Limb (tissue), 2 donors: ENCODE data around the gene ATP8A1.
"Not testable (repeated sequence)": the region's sequence is repeated elsewhere in the genome, so short reads cannot be mapped to it uniquely, and the experiment has no call there.

Experiments
- DNase-seq, 2 donors: peaks; one replicate each; pipeline ENCODE4 v3.0.0-alpha.2; 2016; ENCODE audit errors: extremely low spot score in 2 of 2

Gene ATP8A1

DNA sequence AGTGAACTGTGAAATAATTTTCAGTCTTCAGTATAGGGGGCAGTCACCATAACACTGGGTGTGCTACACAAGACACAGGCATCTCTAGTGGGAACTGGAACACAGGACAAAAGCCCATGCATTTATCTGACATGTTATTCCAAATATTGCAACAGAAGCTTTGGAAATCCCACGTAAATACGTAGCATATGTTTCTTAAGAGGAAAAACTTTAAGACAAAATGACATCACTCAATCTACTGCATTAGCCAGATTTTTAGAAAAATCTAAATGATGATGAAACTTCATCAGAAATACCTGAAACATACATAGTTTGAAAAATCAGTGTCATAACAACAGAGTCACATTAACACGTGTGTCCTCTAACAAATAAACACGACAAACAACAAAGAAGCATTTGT lies 245.1 kb downstream of the ATP8A1 start:
- no peak for DNase-seq

DNA sequence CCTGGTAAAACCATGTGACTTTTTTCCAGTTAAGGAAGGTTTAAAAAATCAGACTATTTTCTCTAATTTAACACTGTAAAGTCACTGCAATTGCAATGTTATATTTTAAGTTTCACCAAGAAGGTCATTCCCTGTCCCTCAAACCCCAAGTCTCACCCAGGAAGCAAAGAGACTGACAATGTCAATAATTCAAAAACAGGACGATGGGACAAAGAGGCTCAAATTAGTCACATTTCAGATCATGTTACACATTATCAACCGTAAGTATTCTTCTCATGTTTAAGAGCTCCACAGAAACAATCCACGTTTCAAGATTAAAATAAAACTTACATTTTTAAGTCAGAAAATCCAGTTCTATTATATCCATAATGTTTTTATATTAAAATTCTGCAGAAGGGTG lies 246.5 kb downstream of the ATP8A1 start:
- DNase-seq, result no peak

DNA sequence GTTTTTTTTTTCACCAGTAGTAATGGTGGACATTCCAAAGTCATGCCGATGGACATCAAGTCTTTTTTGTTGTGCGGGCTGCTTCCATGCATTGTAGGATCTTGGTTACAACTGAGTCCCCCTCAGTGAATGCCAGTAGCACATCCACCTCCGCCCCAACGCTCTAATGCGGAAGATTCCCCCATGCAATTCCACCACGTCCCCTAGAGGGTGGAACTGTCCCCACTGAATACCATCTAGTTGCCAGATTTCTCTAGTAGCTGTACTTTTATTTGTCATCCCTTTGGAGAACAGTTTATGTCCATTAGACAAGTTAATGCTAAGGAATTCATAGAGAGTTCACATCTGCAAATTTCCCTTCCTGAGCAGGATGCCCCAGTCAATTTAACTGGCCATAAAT lies 252.9 kb downstream of the ATP8A1 start:
- DNase-seq, result no peak

DNA sequence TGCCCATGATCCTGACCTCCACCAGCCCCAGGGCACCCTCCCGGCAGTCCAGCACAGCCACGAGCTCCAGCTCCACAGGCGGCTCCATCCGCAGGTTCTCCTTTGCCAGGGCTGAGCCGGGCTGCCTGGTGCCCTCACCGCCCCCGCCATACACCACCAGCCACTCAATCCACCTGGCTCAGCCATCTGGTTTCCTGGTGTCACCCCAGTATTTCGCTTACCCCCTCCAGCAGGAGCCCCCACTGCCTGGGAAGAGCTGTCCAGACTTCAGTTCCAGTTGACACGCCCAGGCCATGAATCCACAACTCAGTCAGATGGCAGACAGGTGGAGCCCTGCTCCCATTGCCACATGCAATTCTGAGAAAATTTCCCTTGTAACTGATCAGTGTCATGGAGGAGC lies 255.7 kb downstream of the ATP8A1 start:
- DNase-seq, result no peak

DNA sequence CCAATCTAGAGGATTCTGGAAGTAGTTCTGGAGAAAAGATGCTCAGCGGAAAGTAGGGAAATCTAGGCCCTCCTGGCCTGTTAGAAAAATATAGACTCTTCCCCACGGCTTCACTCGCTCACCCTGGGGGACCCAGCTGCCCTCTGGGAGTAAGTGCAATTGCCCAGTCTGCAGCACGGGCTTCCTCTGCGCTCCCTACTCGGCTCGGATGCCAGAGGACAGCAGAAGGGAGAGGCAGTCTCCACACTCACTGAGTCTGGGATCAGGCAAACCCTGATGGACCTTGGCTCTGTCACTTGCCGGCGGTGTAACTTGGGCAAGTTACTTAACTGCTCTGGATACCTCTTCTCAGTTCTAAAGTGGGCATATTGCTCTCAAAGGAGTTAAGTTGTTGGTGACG lies 257.5 kb downstream of the ATP8A1 start:
- no peak for DNase-seq

DNA sequence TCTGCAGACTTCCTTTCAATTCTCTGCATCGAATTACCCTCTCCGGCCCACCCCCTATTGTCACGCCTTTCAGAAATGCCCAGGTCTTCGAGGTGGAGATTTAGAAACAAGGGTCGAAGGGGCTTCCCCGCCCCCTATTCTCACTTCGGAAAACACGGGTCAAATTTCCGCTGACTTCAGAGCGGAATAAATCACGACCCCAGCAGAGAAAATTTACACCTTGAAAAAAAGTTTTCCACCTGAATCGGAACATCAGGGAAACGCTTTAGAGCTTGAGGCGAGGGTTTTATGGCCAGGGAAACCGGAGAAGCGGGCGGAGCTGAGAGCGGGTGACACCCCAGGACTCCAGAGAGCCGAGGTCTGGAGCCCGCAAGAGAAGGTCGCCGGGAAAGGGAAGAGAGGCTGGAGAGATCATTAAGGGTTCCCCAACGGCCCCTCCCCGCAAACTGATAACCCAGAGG lies 258.0 kb downstream of the ATP8A1 start:
- DNase-seq, result no peak

DNA sequence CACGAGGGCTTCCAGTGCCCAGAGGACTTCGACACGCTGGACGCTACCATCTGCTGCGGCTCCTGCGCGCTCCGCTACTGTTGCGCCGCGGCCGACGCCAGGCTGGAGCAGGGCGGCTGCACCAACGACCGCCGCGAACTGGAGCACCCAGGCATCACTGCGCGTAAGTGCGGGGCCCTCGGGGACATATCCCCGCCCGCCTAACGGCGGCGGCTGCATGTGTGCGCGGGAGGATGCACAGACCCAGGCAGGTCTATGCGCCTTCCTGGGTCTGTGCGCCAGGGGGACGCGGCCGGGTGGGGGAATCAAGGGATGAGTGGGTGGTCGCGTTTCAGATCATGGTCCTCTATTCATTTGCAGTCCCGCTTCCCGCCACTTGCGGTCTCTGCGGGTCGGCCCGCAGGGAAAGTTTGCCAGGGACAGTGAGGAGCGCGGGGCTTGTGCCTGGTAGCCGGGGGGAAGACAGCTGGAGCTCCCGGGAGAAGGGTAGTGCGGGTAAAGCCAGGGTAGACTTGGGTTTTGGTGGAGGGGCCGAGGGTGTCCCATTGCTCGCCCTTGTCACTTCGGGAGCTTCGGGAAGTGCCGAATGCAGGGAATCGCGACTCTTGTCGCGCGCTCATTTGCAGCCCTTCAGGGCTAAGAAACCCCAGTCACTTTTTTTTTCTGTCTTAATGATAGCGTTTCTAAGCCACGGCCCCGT lies 258.6 kb downstream of the ATP8A1 start:
- DNase-seq, result peak in 1 of 2 donors; percentile 62

DNA sequence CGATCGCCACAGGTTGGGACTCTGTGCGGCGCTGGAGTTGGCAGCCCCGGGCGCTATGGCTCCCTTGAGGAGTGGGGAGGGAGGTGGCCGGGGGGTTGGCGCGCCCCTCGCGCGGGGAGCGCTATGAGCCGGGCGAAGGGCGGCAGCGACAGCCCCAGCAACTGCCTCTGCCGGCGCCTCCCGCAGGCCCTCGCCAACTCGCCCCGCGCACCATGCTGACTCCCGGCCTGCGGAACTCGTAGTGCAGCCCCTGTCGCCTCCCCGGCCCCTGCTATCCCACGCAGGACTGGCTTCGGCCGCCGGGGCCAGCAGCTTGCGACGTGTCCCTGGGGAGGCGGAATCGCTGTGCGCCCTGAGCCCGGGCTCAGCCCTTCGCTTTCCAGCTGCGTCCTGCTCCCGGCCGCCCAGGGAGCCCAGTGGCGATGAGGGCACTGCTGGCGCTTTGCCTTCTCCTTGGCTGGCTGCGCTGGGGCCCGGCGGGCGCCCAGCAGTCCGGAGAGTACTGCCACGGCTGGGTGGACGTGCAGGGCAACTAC lies 259.2 kb downstream of the ATP8A1 start:
- DNase-seq, result peak in 1 of 2 donors; percentile 63

DNA sequence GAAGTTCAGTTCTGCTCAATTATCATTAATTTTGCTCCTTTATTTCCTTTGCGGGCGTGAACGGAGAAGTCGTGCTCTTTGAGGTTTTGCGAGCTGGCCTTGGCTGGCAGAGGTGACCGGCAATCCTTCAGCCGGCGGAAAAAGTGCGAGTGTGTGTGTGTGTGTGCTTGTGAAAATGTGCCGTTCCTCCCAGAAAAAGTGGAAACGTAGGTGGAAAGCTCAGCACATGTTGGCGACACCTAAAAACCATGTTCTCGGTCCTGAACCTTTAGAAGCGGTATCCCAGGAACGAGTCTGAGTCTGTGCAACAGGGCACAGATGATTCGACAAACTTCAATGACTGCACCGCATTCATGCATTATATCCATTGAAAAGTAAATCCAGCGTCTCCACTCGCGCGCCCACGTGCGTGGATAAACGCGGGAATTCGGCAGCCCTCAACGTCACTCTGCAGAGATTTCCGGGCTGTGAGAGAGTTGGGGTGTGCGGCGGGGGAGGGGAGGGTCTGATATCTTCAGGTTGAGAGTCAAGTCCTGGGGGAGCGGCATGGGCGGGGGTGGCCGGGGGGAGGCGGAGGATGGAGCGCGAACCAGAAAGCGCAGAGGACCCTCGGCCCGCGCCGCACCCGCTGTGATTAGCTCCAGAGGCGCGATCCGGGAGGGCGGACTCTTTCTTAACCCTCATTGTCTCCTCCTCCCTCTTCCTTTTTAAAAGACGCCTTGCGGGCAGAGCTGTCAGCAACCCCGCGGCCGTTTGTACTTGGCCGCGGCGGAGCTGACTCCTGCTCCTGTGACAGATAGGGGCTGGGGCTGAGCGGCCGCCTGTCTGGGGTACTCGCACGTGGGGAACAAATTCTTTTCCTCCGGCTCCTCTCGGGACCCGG lies 259.9 kb downstream of the ATP8A1 start, which contains the start of gene SHISA3:
Gene SHISA3, plus strand, starts transcription at position 737 of the 883 bp plus-strand sequence. CDS start 569 bp downstream, outside the sequence.
- peak in 1 of 2 donors; percentile 63 for DNase-seq

DNA sequence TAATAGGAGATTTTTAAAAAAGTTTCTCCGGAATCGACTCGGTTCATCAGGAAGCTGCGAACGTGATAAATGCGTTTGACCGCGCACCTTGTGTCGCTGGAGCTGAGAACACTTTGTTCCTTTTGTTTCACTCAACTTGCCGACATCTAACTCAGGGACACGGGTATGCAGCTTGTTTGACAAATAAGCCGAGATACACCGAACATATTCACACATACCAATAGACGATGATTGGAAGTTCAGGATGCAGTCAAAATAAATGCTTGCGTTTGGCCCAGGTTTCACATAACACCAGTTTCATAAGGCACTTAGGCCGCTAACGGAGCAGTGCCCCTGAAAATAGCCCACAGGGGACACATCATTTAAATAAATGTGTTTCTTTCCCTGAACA lies 260.5 kb downstream of the ATP8A1 start:
- DNase-seq, result no peak

DNA sequence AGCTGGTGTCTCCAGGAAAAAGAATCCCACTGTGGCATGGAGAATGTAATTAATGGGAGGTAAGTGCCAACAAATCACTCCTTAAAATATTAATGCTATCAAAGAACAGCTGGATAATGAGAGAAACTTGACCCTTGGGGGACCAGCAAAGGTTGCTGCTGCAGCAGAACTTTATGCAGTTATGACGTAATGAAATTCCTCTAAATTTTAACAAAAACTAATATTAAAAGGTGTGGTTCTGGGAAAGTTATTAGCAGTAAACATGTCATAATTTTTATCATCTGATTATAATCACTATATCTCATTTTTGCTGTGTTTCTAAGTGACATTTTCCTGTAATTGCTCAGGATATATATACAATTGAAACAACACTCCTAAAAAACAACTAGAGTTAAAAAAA lies 261.3 kb downstream of the ATP8A1 start:
- no peak for DNase-seq

DNA sequence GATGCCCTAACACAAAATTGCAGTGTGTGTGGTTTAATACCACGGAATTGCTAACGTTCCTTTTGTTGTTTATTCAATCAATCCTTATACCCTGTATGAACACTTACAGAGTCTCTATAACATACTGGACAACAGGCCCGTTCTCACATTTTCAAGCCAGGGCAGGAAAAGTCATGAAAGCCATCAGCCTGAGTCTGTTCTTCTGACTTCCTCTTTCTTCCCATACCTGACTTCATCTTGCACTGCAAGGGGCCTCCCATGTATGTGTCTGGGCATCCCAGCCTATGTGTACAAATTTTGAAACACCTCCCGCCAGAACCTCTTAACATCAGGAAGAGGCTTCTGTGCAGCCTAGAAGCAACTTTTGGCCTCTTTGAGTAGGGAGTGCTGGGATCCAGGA lies 264.5 kb downstream of the ATP8A1 start:
- no peak for DNase-seq

DNA sequence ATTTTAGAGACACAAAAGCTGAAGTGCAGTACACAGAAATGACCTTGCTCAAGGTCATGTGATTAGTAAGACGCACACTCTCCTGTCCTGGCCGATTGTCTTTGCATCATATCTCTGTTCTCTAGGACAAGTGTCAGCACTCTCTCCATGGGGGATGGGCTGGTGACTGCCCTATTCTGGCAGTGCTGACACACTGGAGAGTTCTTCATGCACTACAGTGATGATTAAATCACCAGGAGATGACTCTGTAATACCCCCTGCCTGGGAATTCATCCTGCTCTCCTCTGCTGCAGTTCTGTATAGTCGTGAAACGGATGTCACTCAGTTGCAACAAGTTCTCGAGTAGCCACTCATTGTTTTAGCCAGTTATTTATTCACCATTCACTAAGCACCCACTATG lies 264.9 kb downstream of the ATP8A1 start:
- no peak for DNase-seq

DNA sequence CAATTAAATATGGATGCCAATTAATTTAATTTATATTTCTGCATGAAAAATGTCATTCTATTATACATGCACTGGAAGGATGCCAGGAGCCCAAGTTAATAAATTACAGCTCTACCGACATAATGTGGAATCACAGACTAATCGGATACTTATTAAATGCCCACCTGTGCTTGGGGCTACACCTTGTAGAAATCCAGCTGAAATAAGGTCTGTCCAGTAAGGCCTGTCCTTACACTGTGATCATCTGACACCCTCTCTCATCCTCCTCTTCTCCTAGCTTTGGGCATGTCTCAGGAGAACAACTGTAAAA lies 265.6 kb downstream of the ATP8A1 start:
- DNase-seq, result no peak

DNA sequence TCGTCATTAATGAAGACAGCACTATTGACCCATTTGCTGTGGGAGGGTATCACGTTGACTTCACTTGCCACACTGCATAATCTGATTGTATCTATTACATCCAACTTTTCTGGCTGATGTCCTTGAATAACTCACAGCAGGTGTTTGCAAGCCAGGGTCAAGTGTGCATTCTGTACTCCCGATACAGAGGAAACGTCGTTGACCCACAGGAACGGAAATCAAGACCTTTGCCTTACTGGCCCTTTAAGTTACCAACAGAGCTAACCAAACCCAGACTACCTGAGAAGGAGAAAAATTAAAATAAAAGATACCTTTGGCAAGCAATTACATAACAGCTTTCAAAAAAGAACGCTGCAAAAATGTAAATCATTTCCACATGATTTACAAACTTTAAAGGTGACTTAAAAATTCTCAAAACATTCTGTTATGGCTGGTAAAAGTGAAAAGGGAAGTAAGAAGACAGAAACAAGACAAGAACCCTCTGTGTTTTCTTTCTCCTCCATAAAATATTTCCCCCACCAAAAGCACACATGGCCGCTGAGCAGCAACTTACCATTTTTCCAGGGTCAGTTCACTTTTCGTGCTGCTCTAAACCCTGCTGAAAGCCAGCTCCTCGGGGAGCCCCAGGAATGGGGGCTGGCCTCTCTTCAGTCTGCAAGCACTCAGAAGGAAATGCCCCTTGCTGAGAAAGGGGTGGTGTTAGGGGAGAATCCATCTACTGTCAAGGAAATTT lies 266.1 kb downstream of the ATP8A1 start:
- DNase-seq, result no peak

DNA sequence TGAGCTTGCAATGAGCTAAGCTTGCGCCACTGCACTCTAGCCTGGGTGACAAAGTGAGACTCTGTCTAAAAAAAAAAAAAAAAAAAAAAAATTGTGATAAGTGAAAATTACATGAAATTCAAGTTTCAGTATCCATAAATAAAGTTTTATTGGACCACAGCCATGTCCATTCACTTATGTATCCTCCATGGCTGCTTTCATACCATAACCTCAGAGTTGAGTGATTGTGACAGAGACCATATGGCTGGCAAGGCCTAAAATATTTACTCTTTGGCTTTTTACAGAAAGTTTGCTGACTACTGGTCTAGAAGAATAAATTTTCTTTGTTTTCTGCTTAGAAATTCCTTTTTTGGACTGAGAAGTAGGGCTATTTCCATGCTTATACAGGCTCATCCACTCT lies 271.4 kb downstream of the ATP8A1 start:
- DNase-seq, result no peak

DNA sequence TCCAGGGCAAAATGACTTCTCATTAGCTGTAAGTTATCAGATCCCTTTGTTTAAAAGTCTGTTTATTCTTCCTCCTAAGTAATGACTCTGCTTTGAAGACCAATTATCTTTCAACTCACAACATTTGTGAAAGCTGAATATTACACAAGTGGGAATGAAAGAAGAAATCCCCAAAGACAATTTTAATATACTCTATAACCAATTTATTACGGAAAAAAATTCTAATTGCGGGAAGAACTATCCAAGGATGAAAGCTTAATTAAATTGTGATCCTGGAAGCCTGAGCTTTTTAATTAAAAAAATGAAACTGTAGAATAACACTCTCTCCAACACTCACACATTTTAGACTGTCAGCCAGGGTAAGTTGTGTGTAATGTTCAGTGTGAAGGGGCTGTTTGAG lies 275.2 kb downstream of the ATP8A1 start:
- no peak for DNase-seq

DNA sequence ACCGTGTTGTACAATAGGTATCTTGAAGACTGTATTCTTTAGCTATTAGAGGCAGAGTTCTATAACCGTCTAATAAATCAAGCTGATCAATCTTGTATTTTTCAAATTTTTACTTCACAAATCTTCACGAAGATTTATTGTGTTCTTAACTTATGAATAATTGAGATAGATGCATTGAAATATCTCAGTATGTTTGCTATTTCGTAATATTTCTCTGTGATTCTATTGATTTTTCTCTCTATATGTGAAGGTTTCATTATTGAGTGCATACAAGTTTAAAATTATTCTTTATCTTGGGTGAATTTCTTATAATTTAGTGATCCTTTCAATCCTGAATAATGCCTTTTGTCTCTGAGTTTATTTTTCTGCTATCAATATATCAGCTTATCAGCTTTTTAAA lies 279.4 kb downstream of the ATP8A1 start:
- no peak for DNase-seq

DNA sequence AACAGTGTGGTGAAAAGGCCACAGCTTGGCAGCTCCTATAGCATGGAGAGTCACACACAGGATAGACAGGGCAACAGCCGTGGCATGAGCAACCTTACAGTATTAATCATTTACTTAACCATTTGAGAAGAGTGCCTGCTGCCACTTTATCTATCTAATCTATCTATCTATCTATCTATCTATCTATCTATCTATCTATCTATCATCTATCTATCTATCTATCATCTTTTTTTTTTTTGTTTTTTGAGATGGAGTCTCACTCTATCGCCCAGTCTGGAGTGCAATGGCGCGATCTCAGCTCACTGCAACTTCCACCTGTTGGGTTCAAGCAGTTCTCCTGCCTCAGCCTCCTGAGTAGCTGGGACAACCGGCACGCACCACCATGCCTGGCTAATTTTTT lies 284.6 kb downstream of the ATP8A1 start:
- not testable (repeated sequence) for DNase-seq

DNA sequence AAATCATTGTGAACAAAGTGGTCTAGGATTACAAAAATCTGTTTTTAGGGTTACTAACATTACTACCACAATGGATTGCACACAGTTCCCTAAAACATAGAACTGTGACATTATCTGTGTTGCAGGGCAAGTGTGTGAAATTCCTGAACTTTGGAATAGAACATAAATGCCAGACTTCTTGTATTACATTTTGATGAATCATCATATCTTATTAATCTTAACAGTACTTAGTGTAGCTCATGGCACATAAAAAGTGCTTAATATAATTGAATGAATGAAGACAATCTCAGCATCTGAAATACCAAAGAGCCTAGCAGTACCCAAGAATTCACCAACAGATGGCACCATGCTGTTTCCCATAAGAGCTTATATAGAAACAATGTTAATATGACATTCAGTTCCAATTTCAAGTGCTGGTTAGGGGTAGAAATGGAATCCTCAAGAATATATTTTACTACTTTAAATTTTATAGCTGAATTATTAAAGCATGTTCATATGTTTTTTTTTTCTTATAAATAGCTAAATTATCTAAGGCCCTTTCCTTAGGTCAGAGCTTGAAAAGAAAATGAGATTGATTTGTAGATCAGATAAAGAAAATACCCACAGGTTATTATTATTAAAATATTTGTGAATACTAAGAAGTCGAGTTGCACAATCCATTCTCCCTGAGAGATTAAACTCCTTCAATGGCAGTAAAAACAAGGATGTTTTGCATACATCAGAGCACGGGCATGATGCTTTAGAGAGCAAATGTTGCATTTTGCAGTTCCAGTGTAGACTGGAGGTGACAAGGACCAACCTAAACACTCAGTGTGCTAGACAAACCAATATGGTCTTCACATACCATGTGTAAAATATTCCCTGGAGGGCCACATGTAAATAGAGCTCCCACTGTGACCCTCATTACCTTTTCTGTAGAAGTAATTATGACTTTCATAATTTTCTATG lies 285.3 kb downstream of the ATP8A1 start:
- DNase-seq, result peak in 1 of 2 donors; percentile 60

DNA sequence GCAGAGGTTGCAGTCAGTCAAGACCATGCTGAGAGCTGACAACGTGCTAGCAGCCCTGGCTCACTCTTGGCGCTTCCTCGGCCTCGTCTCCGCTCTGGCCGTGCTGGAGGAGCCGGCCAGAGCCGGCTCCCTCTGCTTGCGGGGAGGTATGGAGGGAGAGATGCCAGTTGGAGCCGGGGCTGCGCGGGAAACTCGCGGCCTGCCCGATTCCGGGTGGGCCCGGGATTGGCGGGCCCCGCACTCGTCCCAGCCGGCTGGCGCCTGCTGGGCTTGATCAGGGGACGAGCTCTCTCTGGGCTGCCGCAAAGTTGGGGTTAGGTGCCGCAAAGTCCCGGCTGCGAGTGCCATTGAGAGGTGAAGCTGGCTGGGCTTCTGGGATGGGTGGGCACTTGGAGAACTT lies 287.4 kb downstream of the ATP8A1 start:
- no peak for DNase-seq
